LoVo (cell line): ENCODE results near the gene BPI.
"Not testable (repeated sequence)": the region's sequence is repeated elsewhere in the genome, so short reads cannot be mapped to it uniquely, and the experiment has no call there.

ENCODE experiments used
- DNase-seq: peaks from one replicate; pipeline ENCODE4 v3.0.0-alpha.2; 2016; ENCODE audit warnings: low spot score

BPI gene

DNA sequence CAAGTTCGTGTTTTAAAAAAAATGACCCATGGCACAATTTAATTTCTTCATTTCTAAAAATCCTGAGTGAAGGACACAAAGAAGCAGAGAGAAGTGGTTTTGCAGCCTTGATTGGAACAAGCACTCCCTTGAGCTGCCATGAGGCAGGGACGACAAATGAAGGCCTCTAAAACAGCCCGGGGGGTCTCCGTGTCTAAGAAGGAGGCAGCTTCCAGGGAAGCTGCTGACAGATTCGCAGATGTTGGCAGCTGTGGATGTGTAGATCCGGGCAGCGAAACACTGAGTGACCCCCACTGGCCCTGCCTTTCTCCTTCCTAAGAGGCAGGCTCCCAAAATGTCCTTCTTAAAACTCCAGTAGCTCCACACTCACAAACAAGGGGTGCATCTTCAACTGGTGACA lies 32.8 kb downstream of the BPI start:
- no peak for DNase-seq

DNA sequence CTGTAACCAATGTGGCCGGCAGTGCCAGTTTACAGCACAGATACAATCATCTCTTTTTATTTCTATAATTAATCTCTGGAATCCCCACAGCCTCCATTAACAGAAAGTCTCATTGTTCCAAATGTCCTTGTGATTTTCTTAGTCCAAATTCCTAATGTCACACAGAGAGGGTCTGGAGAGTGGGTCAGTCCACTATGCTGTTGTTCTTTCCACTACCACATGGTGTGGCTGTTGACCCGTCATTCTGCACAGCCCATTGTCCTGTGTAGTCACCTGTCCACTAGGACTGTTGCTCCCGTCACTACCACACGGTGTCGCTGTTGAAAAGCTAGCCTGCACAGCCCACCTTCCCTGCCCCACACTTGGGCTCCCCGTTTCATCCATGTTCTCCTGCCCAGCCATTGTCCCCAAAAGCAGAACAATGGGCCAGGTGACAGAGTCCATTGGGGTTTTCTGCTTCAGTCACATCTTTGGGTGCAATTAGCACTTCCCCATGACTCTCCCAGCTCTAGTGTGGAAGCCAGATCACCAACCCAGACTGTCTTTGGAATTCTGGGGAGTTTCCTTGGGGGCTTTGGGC lies 33.7 kb downstream of the BPI start:
- no peak for DNase-seq

DNA sequence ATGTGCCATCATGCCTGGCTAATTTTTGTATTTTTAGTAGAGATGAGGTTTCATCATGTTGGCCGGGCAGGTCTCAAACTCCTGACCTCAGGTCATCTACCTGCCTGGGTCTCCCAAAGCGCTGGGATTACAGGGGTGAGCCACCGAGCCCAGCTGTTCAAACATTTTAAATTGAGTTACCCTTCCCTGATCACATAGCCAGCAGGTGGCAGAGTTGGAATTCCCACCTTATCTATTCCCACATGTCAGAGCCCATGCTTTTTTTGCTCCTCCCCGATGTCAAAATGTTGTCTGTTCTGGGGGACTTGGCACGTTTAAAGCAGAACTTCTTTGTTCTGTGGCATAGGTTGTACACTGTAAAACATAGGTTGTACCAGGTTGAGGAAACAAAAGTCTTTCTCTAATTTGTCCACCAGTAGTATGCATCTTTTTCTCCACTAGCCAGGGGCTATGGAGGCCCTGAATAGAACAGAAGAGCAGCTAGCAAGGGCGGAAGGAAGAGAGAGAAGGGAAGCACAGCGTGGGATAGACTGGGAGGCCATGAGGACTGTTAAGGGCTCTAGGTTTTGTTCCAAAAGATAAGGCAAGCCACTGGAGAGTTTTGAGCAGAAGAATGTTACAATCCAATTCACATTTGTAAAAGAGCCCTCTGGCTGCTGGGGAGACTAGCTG lies 35.0 kb downstream of the BPI start:
- DNase-seq = no peak

DNA sequence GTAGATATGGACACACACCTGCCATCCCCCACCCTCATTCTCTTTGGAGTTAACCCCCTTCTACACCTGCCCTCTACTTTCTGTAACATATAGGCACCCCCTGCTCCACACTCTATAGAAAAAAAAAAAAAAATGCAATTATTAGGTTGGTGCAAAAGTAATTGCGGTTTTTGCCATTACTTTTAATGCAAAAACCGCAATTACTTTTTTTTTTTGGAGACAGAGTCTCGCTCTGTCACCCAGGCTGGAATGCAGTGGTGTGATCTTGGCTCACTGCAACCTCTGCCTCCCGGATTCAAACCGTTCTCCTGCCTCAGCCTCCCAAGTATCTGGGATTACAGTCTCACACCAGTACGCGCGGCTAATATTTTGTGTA lies 35.6 kb downstream of the BPI start:
- not testable (repeated sequence) for DNase-seq

DNA sequence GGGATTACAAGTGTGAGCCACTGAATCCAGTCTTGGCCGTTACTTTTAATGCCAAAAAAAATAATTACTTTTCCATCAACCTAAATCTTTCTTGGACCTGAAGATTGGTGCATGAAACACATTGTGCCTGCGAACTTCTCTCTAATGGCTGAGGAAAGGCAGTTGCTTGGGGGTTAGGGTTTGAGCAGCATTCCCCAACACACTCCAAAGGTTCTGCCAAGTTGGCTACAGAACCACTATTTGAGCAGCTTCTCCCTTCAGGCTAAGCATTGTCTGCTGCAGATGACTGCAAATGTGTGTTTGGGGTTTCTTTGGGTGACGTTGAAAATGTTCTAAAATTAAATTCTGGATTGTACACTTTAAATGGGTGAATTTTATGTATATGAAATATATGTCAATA lies 36.0 kb downstream of the BPI start:
- DNase-seq = no peak

DNA sequence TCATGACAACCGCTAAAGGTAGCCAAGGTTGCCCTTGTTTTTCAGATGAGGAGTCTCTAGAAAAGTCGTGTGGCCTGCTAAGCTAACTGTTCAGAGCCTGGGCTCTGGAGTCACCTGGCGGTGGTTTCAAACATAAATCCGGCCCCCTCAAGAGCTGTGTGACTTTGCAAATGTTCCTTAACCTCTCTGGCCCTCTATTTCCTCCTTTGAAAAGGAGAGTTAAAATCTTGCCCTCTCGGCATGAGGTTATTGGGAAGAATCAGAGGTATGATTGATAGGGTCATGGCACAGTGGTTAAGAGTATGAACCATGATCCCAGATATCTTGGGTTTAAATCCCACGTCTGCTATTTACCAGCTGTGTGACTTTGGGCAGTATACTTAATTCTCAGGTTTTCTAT lies 36.7 kb downstream of the BPI start:
- DNase-seq = no peak

DNA sequence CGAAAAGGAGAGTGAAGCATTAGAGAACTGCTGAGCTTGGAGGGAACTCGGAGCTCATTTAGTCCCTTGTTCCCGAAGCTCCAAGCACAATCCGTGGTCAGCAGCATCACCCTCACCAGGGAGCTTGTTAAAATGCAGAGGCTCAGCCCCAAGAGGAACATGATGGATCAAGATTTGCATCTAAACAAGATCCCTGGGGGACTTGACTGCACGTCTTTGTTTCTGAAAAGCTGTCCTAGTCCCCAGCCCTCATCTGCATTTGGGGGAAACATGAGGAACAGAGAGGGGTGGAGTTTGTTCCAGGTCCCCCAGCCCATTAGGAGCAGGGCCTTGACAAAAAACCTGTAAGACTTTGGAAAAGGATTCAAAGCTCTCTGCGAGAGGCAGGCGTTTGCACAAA lies 38.3 kb downstream of the BPI start:
- DNase-seq = no peak

DNA sequence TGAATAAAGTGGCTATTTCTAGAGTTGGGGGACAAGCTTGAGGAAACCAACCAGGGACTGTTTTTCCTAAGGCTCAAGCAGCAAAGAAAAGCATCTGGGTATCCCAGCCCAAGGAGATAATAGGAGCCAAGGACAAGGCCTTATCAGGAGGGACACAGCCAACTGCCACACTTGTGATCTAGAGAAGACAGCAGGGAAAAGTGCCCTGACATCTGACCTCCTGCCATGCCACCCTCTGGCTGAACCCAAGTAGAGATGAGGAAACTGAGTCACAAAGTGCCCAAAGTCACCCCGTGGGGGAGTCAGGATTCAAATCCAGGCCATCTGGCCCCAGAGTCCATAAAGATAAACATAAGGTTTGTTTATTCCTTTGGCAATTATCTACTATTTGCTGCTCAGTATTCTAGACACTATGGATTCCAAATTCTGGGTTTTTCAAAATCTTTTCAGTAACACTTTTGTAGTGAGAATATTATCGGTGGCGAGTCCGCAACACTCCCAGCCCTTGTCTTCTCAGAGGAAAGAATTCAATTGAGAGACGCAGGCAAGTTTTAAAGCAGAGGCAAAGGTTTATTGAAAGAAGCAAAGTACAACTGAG lies 38.9 kb downstream of the BPI start:
- DNase-seq = no peak

DNA sequence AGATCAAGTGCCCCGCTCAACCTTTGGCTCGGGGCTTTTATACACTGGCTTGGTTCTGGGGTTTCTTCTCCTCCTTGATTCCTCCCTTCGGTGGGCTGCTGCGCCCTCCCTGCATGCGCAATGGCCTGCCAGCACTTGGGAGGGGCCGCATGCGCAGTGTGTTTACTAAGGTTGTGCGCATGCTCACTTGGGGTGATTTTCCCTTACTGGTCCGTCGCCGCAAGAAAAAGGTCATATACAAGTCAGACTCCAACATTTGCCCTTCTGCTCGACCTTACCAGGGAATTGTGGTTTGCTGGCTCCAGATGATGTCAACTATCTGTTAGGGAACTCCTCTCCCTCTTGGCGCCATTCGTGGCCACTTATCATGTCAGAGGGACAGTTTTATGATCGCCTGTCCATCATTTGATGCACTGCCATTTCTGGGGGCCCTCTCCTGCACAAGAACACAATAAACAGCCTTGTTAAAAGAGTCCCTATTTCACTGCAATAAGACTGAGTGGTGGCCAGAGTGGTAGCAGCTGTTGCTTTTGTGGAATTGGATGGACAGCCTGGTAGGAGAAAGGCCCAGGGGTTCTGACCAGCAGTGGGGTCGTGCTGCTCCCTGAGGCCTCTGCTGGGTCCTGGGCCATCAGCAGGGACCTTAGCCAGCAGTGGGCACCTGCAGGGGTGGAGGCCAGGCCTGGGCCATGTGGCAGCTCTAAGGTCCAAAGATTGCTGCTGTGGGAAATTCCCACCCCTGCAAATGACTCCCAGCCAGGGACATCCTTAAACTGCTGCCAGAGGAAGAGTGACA lies 39.6 kb downstream of the BPI start:
- no peak for DNase-seq

DNA sequence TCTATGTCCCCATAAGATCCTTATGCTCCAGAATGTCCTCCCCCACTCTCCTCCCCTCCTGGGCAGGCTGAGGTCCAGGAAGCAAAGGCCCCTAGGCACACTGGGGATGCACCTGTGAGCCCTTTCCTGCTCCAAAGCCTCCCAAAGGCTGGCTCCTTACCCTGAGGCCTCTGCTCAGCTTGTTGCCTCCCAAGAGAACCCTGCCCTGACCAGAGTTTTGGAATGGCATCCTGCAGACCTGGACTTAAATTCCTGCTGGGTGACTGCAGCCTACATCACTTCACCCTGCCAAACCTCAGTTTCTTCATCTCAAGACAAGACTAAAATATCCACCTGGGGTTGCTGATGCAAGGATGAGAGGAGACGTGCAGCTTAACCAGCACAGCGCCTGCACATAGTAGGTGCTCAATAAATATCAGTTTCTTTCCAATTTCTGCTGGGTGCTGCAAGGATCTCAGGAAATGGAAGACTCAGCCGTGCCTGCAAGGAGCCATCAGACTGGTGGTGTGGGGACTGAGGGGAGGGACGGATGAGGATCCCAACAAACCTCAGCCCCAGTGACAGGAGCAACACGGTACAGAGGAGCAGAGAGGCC lies 40.2 kb downstream of the BPI start:
- DNase-seq = no peak

DNA sequence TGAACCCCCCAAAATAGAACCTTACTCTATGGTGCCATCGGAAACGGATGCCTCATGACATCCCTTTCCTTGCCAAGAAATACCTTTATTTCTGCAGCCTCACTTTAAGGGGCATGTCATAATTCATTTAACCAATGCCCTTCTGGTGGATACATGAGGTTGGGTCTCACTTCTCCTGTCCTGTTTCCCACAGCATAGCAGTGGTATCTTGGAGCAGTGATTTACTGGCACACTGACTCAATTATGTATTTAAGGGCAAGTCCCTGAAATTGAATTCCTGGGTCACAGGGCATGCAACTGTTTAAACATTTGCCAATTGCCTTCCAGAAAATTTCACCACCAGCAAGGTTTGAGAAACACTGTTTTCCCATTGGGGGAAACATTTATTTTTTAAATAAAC lies 41.7 kb downstream of the BPI start:
- no peak for DNase-seq

DNA sequence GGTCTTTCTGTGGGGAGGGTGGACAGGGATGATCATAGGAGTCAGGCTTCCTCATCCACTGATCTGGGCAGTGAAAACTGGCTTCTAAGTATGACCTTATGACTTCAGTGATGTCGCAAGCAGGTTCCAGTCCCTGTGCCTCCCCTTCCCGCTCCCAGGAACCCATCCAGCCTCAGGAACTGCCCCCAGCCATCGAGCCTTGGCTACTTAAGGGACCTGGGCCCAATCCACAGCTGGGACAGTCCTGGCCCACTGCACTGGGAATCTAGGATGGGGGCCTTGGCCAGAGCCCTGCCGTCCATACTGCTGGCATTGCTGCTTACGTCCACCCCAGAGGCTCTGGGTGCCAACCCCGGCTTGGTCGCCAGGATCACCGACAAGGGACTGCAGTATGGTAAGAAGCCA lies 42.3 kb downstream of the BPI start, which contains the start of gene LBP:
Gene LBP (plus strand): TSS at position 236 of the 405 bp plus-strand sequence. CDS start 35 bp downstream, at position 271.
- DNase-seq = no peak

DNA sequence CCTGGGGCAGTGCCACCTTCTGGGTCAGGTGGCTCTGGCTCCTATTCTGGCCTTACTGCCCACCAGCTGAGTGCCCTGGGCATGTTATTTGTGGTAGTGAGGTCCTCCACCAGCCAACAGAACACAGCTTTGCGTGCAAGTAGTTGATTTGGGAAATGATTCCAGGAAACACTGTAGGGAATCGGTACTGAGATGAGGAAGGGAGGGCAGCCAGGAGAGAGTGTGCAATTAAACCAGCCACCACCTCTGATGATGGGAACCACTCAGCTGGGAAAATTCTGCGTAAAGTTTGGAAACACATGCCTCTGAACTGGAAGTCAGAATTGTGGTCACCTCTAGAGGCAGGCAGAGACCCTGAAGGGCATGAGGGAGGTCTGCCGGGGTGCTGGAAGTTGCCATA lies 42.8 kb downstream of the BPI start:
- DNase-seq = no peak

DNA sequence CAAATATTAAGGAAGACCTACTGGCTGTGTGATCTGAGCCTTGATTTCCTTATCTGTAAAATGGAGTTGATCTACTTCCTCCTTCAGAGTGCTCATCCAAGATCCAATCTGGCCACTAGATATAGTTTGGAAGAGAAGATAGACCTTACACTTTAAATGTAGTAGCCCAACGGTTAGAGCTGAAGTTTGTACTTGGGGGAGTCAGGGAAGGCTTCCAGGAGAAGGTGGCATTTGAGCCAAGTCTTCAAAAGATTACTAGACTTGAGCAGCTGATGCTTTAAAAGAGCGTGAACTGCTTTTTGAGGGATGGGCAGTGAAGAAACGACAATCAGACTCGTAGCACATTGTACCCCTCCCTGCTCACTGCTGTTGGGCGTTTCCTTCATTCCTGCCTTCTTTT lies 45.9 kb downstream of the BPI start:
- DNase-seq = no peak

DNA sequence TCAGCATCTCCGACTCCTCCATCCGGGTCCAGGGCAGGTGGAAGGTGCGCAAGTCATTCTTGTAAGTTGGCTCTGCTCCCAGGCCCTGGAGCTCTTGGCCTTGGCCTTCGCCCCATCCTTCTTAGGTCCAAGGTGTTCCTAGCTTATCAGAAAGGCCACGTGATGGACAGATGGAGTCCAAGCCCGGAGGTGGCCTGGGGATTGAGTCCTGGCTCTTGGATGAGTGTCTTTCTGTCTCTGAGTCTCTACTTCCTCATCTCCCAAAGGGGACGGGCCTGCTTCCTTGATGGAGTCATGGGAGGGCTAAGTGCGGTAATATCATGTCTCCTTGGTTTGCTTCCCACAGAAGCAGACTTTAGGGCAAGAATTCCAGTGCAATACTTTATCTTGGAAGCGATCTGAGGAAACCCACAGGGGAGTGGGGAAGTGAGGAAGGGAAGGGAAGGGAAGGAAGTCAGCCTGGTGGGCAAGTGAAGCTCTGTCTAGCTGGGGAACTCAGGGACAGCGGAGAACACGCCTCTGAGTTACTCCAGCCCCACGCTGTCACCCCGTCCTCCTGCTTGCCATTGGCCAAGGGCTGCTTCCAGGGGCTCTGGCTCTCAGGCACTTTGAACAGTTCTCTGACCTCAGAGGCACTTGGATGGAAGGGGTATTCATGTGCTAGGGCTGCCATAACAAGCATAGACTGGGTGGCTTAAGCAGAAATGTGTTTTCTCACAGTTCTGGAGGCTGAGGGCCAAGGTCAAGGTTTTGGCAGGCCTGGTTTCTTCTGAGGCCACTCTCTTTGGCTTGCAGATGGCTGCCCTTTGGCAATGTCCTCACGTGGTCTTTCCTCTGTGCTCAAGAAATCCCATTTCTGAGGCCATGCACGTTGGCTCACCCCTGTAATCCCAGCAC lies 47.2 kb downstream of the BPI start:
- DNase-seq = no peak

DNA sequence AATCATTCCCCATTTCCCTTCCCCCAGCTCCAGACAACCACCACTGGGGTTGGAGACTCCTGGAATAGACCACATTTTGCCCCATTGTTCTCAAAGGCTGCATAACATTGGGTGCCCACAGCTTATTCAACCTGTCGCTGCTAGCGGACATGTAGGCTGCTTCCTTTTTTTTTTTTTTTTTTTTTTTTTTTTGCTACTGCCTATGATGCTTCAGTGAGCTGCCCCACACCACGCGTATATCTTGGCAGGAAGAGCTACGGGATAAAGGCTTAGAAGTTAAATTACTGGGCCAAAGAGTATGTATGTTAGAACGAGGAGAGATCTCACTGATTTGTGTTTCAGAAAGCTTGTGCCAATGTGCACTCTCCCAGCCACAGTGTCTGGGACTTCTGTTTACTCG lies 49.4 kb downstream of the BPI start:
- DNase-seq = no peak

DNA sequence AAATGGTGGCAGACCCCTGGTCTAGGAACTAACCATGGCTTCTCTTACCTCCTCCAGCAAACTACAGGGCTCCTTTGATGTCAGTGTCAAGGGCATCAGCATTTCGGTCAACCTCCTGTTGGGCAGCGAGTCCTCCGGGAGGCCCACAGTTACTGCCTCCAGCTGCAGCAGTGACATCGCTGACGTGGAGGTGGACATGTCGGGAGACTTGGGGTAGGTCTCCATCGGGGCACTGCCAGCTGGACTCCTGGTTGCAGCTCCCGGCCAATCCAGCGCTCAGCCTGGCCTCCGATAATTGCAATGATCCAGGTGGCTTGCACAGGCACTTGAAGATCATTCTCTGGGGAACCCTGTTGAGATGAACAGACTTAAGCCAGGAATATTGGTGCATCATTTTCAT lies 50.3 kb downstream of the BPI start:
- DNase-seq = no peak

DNA sequence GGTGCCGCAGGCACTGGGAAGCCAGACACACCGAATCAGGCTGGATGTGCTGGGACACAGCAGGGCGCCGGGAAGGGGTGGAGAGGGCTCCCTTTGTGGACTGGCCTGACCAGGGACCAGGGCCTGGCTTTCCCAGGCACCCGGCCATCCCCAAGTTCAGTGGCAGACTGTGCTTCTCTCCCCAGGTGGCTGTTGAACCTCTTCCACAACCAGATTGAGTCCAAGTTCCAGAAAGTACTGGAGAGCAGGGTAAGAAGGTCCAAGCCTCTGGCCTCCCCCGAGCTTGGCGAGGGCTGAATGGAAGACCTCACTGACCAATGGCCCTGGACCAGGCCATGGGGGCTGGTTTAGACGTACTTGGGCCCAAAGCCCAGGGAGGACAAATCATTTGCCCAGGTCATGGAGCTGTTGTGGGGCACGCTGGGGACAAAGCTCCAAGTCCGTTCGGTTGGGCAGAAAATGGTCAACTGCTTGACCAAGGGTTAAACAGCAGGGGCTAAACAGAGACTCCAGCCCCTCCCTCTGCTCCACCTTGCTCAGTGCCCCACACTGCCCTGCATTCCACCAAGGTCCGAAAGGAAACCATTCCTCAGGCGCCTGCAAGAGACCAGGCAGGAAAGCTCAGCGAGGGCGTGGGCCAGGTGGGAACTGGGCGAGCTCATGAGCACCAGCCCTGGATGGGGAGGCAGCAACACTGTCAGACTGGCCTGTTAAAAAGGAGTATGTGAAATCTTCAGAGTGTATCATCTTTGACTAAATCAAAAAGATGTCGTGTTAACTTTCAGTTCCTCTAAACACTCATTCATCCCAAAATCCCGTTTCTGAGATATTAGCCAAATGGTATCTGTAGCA lies 51.4 kb downstream of the BPI start:
- no peak for DNase-seq

DNA sequence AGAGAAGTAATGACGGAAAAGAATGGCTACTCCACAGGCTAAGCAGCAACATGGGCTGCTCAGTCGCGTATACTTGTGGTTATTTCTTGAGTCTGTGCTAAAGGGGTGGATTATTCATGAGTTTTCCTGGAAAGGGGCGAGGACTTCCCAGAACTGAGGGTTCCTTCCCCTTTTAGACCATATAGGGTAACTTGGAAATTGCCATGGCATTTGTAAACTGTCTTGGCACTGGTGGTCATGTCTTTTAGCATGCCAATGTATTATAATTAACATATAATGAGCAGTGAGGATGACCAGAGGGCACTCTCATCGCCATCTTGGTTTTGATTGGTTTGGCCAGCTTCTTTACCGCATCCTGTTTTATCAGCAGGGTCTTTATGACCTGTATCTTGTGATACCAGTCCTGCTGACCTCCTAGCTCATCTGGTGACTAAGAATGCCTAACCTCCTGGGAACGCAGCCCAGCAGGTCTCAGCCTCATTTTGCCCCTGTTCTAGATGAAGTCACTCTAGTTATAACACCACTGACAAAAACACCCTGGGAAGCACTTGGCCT lies 53.8 kb downstream of the BPI start:
- DNase-seq = no peak

DNA sequence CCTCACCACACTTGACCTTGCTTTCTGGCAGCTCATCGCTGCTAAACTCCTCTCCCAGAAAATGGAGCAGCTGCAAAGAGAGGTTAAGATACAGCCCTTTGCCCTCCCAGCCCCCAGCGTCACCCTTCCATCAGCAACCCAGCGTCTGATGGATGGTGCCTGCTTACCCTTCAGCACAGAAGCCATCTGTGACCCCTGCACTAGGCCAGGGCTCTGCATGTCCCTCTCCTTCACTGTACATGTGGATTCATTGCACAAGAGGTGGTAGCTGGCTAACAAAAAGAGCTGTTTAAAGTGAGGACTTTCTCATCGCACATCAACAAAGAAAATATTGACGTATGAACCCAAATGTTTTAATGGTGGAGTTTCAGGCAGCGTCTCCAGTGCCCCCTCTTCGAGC lies 54.6 kb downstream of the BPI start:
- no peak for DNase-seq
